Measurements from ENCODE around the gene MARVELD2. TPM values are rescaled to one million over a fixed set of nuclear protein-coding genes. Genes with fewer than 3 reads are reported as not detected.

MARVELD2 gene
- total and polyA plus RNA-seq, 2 of the 13 experiments (the other 11 are each of a cell fraction or from before 2014, with no cell fraction given), result 11.1 to 15.4 TPM

DNA sequence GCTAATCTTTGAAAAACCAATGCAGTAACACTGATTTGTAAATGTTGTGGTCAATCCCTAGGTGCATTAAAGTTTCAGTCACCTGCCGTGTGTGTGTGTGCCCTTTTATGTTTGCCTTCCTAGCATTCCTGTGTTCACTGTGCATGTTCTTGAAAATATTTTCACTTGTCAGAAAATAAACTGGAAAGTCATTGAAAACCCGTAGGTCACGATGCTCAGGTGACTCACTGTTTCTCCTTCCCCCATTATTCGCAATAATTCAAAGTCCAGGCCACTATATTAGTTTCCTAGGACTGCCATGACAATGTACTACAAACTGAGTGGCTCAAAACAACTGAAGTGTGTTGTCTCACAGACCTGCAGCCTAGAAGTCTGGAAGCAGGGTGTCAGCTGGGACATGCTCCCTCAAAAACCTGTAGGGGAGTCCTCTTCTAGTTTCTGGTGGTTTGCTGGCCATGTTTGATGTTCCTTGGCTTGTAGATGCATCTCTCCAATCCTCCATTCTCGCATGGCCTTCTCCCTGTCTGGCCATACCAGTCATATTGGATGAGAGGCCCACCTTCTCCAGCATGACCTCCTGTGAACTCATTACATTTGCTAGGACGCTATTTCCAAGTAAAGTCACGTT is 29.3 kb downstream of the MARVELD2 start (continued):
- TF ChIP-seq, protein P1, sequence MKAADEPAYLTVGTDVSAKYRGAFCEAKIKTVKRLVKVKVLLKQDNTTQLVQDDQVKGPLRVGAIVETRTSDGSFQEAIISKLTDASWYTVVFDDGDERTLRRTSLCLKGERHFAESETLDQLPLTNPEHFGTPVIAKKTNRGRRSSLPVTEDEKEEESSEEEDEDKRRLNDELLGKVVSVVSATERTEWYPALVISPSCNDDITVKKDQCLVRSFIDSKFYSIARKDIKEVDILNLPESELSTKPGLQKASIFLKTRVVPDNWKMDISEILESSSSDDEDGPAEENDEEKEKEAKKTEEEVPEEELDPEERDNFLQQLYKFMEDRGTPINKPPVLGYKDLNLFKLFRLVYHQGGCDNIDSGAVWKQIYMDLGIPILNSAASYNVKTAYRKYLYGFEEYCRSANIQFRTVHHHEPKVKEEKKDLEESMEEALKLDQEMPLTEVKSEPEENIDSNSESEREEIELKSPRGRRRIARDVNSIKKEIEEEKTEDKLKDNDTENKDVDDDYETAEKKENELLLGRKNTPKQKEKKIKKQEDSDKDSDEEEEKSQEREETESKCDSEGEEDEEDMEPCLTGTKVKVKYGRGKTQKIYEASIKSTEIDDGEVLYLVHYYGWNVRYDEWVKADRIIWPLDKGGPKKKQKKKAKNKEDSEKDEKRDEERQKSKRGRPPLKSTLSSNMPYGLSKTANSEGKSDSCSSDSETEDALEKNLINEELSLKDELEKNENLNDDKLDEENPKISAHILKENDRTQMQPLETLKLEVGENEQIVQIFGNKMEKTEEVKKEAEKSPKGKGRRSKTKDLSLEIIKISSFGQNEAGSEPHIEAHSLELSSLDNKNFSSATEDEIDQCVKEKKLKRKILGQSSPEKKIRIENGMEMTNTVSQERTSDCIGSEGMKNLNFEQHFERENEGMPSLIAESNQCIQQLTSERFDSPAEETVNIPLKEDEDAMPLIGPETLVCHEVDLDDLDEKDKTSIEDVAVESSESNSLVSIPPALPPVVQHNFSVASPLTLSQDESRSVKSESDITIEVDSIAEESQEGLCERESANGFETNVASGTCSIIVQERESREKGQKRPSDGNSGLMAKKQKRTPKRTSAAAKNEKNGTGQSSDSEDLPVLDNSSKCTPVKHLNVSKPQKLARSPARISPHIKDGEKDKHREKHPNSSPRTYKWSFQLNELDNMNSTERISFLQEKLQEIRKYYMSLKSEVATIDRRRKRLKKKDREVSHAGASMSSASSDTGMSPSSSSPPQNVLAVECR (CRISPR knock-in tag; IDR thresholded peaks at IDR 0.05; ENCODE audit: borderline replicate concordance), result no peak; the same call in 1 of the 2 replicates
- TF ChIP-seq POLR2AphosphoS2 (IDR thresholded peaks at IDR 0.05; ENCODE audit: low read depth, low read length), result no peak
- no peak for TF ChIP-seq ARNT (IDR thresholded peaks at IDR 0.05)
- no peak for TF ChIP-seq ZBTB8A (CRISPR knock-in tag; IDR thresholded peaks at IDR 0.05; ENCODE audit: borderline replicate concordance, low read depth)
- TF ChIP-seq CREBL2 (CRISPR knock-in tag; IDR thresholded peaks at IDR 0.05; ENCODE audit: borderline replicate concordance), result no peak
- TF ChIP-seq SMAD1 (CRISPR knock-in tag; IDR thresholded peaks at IDR 0.05; ENCODE audit: borderline replicate concordance, low read depth), result no peak
- TF ChIP-seq, protein P2, sequence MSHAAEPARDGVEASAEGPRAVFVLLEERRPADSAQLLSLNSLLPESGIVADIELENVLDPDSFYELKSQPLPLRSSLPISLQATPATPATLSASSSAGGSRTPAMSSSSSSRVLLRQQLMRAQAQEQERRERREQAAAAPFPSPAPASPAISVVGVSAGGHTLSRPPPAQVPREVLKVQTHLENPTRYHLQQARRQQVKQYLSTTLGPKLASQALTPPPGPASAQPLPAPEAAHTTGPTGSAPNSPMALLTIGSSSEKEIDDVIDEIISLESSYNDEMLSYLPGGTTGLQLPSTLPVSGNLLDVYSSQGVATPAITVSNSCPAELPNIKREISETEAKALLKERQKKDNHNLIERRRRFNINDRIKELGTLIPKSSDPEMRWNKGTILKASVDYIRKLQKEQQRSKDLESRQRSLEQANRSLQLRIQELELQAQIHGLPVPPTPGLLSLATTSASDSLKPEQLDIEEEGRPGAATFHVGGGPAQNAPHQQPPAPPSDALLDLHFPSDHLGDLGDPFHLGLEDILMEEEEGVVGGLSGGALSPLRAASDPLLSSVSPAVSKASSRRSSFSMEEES (CRISPR knock-in tag; IDR thresholded peaks at IDR 0.05), result peak; percentile 97
- no peak for TF ChIP-seq ZFP62 (CRISPR knock-in tag; IDR thresholded peaks at IDR 0.05)
- no peak for TF ChIP-seq ZNF224 (CRISPR knock-in tag; IDR thresholded peaks at IDR 0.05)
- TF ChIP-seq ZFY (CRISPR knock-in tag; IDR thresholded peaks at IDR 0.05), result no peak
- peak; percentile 37; the same call in 1 of the 2 replicates for TF ChIP-seq JUN (CRISPR knock-in tag; IDR thresholded peaks at IDR 0.05)
- TF ChIP-seq UBTF (CRISPR knock-in tag; IDR thresholded peaks at IDR 0.05), result no peak
- TF ChIP-seq, protein P3, sequence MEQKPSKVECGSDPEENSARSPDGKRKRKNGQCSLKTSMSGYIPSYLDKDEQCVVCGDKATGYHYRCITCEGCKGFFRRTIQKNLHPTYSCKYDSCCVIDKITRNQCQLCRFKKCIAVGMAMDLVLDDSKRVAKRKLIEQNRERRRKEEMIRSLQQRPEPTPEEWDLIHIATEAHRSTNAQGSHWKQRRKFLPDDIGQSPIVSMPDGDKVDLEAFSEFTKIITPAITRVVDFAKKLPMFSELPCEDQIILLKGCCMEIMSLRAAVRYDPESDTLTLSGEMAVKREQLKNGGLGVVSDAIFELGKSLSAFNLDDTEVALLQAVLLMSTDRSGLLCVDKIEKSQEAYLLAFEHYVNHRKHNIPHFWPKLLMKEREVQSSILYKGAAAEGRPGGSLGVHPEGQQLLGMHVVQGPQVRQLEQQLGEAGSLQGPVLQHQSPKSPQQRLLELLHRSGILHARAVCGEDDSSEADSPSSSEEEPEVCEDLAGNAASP (CRISPR knock-in tag; IDR thresholded peaks at IDR 0.05; ENCODE audit: borderline replicate concordance), result peak; percentile 75; the same call in 1 of the 2 replicates
- TF ChIP-seq CEBPB (IDR thresholded peaks at IDR 0.05; ENCODE audit: borderline replicate concordance, low read depth, low read length), result peak; percentile 66; the same call in 1 of the 2 replicates
- TF ChIP-seq, protein P4, sequence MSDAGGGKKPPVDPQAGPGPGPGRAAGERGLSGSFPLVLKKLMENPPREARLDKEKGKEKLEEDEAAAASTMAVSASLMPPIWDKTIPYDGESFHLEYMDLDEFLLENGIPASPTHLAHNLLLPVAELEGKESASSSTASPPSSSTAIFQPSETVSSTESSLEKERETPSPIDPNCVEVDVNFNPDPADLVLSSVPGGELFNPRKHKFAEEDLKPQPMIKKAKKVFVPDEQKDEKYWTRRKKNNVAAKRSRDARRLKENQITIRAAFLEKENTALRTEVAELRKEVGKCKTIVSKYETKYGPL (CRISPR knock-in tag; IDR thresholded peaks at IDR 0.05), result no peak
- no peak for TF ChIP-seq ZNF598 (CRISPR knock-in tag; IDR thresholded peaks at IDR 0.05; ENCODE audit: borderline replicate concordance)
- TF ChIP-seq NFE2 (CRISPR knock-in tag; IDR thresholded peaks at IDR 0.05), result no peak
- peak; percentile 22; the same call in 1 of the 2 replicates for TF ChIP-seq EHMT2 (IDR thresholded peaks at IDR 0.05; ENCODE audit: borderline replicate concordance, low read depth, low read length)
- no peak for TF ChIP-seq SKI (IDR thresholded peaks at IDR 0.05; ENCODE audit: partially characterized antibody)

Data from HepG2 (cell line).